ENCODE data around the gene RPL22. TPM values are rescaled to one million over a fixed set of nuclear protein-coding genes. Genes with fewer than 3 reads are reported as not detected.

The RPL22 gene
- total RNA-seq, 1 donor from 2014 or later, result 283 TPM

GRCh38 chr1:6209661-6210580 lies 10.5 kb upstream of the RPL22 start:
- Histone ChIP-seq H3K4me2 (ENCODE audit: low read length) (peak overlapping the region; percentile 80), H2AFZ (ENCODE audit: low read depth, low read length) (peak overlapping the region; percentile 87), H3K9ac (ENCODE audit: low read length) (peak overlapping the region; percentile 41), H3K27ac (ENCODE audit: low read depth, low read length) (no peak overlapping the region), H3K4me1 (ENCODE audit: insufficient read depth, low read length) (peaks cover 24% of the 10 kb centered on the region), H3K27me3 (ENCODE audit: insufficient read depth, low read length) (no peaks in the 10 kb centered on the region), H3K9me3 (ENCODE audit: insufficient read depth, low read depth, low read length) (no peaks in the 10 kb centered on the region), H3K79me2 (ENCODE audit: insufficient read depth, low read length) (no peaks in the 10 kb centered on the region), H3K36me3 (ENCODE audit: insufficient read depth, low read length) (peaks cover 7% of the 10 kb centered on the region), H3K4me3 (ENCODE audit: insufficient read depth, low read depth, low read length) (peak overlapping the region; percentile 48), H4K20me1 (ENCODE audit: insufficient read depth, low read length) (peaks cover 27% of the 10 kb centered on the region)
- FAIRE-seq, result no peak
- H3K27ac Mint-ChIP-seq (ENCODE audit: unreplicated experiment), result no peak overlapping the region
- no peaks in the 10 kb centered on the region for H3K9me3 Mint-ChIP-seq (ENCODE audit: unreplicated experiment)
- H3K36me3 Mint-ChIP-seq (ENCODE audit: low read depth, unreplicated experiment), result peaks cover 10% of the 10 kb centered on the region
- no peak for DNase-seq (ENCODE audit: low read depth)
- H3K27me3 Mint-ChIP-seq (ENCODE audit: low read depth, unreplicated experiment), result peaks cover 5% of the 10 kb centered on the region
- H3K4me3 Mint-ChIP-seq (ENCODE audit: unreplicated experiment), result peak overlapping the region; percentile 76
- peaks cover 3% of the 10 kb centered on the region for H3K4me1 Mint-ChIP-seq (ENCODE audit: low read depth, unreplicated experiment)
- TF ChIP-seq CTCF (IDR thresholded peaks at IDR 0.05; ENCODE audit: insufficient read depth, low read depth, low read length), result no peak

- H3K27ac Mint-ChIP-seq (ENCODE audit: unreplicated experiment), result no peak overlapping the region
- Histone ChIP-seq H3K36me3 (ENCODE audit: insufficient read depth, low read length) (peaks cover 7% of the 10 kb centered on the region), H3K27me3 (ENCODE audit: insufficient read depth, low read length) (no peaks in the 10 kb centered on the region), H3K4me2 (ENCODE audit: low read length) (peak overlapping the region; percentile 80), H3K9ac (ENCODE audit: low read length) (peak overlapping the region; percentile 41), H3K4me3 (ENCODE audit: insufficient read depth, low read depth, low read length) (peak overlapping the region; percentile 48), H3K27ac (ENCODE audit: low read depth, low read length) (no peak overlapping the region), H3K9me3 (ENCODE audit: insufficient read depth, low read depth, low read length) (no peaks in the 10 kb centered on the region), H3K4me1 (ENCODE audit: insufficient read depth, low read length) (peaks cover 24% of the 10 kb centered on the region), H4K20me1 (ENCODE audit: insufficient read depth, low read length) (peaks cover 27% of the 10 kb centered on the region), H3K79me2 (ENCODE audit: insufficient read depth, low read length) (no peaks in the 10 kb centered on the region), H2AFZ (ENCODE audit: low read depth, low read length) (peak overlapping the region; percentile 87)
- DNase-seq (ENCODE audit: low read depth) (peak; percentile 30), FAIRE-seq (no peak)
- H3K4me1 Mint-ChIP-seq (ENCODE audit: low read depth, unreplicated experiment), result peaks cover 3% of the 10 kb centered on the region
- peaks cover 10% of the 10 kb centered on the region for H3K36me3 Mint-ChIP-seq (ENCODE audit: low read depth, unreplicated experiment)
- TF ChIP-seq EZH2 (IDR thresholded peaks at IDR 0.05; ENCODE audit: insufficient read depth, low read length) (no peak), CTCF (IDR thresholded peaks at IDR 0.05; ENCODE audit: insufficient read depth, low read depth, low read length) (peak; percentile 31)
- peak overlapping the region; percentile 76 for H3K4me3 Mint-ChIP-seq (ENCODE audit: unreplicated experiment)
- peaks cover 5% of the 10 kb centered on the region for H3K27me3 Mint-ChIP-seq (ENCODE audit: low read depth, unreplicated experiment)
- no peaks in the 10 kb centered on the region for H3K9me3 Mint-ChIP-seq (ENCODE audit: unreplicated experiment)
Observed at GRCh38 chr1:6208723-6209660, 9.6 kb upstream of the RPL22 start.
